ENCODE data around the gene STIM1.
"Not testable (repeated sequence)": the region's sequence is repeated elsewhere in the genome, so short reads cannot be mapped to it uniquely, and the experiment has no call there.

The STIM1 gene

DNA sequence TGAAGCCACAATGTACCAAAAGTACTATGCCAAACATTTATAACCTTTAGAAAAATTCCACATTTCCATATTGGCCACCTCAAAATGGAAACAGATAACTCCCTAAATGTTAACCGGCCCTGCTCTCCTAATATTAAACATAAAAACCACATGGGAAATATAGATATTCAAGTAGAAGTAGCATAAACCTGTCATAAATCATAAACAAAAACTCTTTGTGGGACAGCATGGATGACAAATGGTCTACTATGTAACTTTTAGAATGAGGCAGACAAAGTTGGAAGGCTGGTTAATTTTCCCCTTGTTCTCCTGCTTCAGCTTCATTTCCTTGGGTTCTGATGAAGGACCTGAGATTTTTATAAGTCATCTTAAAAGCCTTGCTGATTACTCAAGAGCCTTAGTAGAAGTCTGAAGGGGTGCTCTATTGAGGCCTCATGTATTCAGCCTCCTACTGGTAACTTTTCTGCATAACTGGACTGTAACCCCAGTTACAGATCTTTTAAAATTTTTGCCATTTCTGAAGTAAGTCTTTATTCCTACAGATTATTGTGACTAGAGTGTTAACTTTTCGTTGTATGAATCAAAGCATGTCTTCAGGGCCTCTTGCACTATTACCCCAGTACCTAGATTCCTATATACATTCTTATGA is 116.4 kb downstream of the STIM1 start:
- DNase-seq (ENCODE audit: low read depth in 1 of 2, low spot score in 1 of 2), result no peak

DNA sequence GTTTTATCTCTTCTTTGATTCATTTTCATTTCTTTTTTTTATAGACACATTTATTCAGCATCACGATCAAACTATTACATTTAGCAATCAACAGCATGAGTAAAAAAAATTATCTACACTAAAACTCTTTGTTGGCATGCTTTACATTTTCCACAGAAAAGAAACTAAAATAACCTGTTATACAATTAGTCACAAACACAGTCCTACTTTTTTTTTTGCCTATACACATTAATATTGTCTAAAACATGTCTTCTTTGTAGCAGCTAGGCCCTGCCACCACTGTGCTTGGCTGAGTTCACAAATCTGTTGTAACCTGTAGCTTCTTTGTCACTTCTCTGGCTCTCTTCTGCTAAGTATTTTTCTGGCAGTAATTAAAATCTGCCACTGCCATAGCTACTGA is 117.0 kb downstream of the STIM1 start:
- DNase-seq (ENCODE audit: low read depth in 1 of 2, low spot score in 1 of 2), result no peak

- no peak for DNase-seq (ENCODE audit: low read depth in 1 of 2, low spot score in 1 of 2)
Observed at GRCh38 chr11:3977078-3977477, 121.6 kb downstream of the STIM1 start.

DNA sequence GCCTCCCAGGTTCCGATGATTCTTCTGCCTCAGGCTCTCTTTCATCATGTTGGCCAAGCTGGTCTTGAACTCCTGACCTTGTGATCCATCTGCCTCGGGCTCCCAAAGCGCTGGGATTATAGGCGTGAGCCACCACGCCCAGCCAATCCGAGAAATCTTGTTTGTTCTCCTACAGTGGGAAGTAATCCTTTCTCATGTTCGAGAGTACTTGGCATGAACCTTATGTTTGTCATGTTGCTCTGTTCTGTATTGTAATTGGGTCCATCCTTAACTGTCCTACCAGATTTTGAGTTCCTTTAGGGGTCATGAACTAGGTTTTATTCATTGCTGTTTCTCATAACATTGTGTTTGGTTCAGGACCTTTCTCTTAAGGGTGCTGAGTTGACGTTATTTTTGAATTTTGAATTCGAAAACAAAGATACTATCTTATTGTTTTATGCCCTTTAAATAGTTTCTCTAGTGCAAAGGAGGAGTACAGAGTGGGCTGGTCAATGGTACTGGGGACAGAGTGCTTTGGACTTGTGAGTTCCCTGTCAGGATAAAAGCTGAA is 125.7 kb downstream of the STIM1 start:
- DNase-seq (ENCODE audit: low read depth in 1 of 2, low spot score in 1 of 2), result no peak

DNA sequence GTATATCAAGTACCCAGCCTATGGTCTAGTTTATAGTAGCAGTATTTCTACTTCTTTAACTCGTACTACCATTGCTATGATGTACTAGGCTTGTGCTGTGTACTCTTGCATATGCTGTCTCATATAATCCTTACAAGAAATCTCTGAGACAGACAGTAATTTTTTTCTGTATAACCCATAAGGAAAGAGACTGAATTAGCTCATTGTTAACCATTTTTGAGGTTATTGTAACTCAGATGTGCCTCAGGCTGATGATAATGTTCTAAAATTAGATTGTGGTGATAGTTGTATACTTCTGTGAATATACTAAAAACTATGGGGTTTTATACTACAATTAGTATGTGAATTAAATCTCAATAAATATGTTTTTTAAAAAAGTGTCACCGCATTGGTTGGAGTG is 127.0 kb downstream of the STIM1 start:
- DNase-seq (ENCODE audit: low read depth in 1 of 2, low spot score in 1 of 2), result no peak

GRCh38 chr11:3983101-3983500 is 127.6 kb downstream of the STIM1 start:
- DNase-seq (ENCODE audit: low read depth in 1 of 2, low spot score in 1 of 2), result no peak

DNA sequence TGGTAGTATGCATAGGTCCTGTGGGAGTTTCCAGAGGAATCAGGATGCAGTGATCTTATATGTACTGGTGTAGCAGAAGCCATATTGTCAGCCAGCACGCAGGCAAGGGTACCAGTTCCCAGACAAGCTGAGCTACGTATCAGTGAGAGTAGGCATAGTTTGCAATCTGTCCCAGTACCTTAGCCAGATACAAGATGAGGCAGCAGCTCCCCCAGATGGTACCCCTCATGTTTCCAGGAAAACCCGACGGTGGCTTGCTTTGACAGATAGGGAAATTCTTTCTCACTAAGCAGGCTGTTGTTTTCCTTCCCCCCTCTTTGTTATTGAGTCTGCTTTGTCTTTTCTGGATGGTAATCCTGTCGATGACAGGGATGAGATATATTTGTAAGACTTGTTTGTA is 129.4 kb downstream of the STIM1 start:
- peak in 1 of 2 donors; percentile 11 for DNase-seq (ENCODE audit: low read depth in 1 of 2, low spot score in 1 of 2)

- no peak for DNase-seq (ENCODE audit: low read depth in 1 of 2, low spot score in 1 of 2)
Observed at GRCh38 chr11:3985631-3986030, 130.2 kb downstream of the STIM1 start.

DNA sequence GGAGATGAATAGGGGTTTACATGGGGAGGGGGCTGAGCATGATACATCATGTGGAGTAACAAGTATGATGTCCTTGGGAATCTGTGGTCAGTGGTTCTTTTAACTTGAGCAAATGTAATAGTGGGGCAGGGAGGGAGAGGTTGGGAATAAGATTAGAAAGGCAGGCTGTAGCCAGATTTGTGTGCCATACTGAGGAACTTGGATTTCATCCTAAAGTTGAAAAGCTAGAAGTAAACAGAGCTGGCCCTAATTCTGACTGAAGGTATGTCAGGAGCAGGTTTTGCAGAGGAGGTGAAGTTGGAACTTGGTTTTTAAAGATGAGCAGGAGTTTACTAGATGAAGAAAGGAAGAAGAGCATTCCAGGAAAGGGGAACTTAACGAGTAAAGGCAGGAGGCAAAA is 130.8 kb downstream of the STIM1 start:
- DNase-seq (ENCODE audit: low read depth in 1 of 2, low spot score in 1 of 2), result no peak

DNA sequence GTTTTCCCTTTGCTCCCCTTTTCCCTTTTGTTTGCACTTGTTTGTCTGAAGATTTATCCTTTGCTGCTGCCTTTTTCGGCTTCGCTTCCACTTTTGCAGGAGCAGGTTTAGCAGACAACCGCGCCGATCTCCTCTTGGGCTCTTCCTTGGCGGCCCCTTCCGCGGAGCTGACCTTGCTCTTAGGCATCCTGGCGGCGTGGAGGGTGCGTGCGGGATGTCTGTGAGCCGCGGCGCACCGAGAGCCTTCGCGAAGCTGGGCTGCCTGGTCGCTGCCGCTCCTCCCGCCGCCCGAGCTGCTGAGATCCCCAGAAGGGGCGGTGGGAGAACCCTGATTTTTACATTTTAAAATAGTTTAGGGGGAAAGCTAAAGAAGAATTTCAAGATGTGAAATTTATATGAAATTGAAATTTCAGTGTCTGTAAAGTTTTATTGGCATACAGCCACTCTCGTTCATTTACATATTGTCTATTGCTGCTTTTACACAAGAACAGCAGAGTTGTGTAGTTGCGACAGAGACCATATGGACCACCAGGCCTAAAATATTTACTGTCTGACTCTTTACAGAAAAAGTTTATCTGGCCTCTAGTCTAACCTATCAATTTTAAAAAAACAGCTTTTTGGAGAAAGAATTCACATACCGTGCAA is 133.9 kb downstream of the STIM1 start:
- no peak for DNase-seq (ENCODE audit: low read depth in 1 of 2, low spot score in 1 of 2)

DNA sequence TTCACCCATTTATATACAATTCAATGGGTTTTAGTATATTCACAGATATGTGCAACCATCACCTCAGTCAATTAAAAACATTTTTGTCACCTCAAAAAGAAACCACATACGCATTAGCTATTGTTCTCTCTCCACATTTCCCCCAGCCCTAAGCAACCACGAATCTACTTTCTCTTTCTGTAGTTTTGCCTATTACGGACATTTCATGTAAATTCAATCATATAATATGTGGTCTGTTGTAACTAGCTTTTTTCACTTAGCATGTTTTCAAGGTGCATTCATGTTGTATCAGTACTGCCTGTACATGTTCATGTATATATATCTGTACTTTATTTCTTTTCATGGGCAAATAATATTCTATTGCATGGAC is 134.4 kb downstream of the STIM1 start:
- DNase-seq (ENCODE audit: low read depth in 1 of 2, low spot score in 1 of 2), result no peak

DNA sequence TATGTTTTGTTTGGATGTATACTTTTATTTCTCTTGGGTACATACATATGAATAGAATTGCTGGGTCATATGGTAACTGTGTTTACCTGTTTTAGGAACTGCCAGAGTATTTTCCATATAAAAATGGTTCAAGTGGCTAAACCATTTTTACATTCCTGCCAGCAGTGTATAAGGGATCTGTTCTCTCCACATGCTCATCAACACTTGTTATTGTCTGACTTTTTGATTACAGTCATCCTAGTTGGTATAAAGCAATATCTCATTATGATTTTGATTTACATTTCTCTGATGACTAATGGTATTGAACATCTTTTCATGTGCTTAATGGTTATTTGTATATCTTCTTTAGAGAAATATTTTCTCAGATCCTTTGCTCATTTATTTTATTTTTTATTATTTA is 134.9 kb downstream of the STIM1 start:
- DNase-seq (ENCODE audit: low read depth in 1 of 2, low spot score in 1 of 2), result no peak

- DNase-seq (ENCODE audit: low read depth in 1 of 2, low spot score in 1 of 2), result no peak
Observed at GRCh38 chr11:3992964-3993363, 137.5 kb downstream of the STIM1 start.

- DNase-seq (ENCODE audit: low read depth in 1 of 2, low spot score in 1 of 2), result no peak
Observed at GRCh38 chr11:3994030-3994640, 138.7 kb downstream of the STIM1 start.

DNA sequence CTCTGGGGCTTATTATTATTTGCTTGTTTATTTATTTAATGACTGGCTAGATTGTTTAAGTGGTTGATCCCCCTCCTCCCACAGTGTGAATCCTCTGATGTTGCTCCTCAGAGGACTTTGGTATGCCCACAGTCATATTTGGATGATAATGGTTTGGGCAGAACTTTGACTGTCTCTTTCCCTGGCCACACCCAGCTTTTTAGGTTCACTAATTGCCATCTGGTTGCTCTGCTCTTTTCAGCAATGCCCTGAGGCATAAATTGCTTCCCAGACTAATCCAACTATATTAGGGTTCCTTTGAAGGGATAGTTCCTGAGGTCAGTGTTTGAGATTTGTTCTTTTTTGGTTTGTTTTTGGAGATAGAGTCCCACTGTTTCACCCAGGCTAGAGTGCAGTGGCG is 139.8 kb downstream of the STIM1 start:
- DNase-seq (ENCODE audit: low read depth in 1 of 2, low spot score in 1 of 2), result no peak

DNA sequence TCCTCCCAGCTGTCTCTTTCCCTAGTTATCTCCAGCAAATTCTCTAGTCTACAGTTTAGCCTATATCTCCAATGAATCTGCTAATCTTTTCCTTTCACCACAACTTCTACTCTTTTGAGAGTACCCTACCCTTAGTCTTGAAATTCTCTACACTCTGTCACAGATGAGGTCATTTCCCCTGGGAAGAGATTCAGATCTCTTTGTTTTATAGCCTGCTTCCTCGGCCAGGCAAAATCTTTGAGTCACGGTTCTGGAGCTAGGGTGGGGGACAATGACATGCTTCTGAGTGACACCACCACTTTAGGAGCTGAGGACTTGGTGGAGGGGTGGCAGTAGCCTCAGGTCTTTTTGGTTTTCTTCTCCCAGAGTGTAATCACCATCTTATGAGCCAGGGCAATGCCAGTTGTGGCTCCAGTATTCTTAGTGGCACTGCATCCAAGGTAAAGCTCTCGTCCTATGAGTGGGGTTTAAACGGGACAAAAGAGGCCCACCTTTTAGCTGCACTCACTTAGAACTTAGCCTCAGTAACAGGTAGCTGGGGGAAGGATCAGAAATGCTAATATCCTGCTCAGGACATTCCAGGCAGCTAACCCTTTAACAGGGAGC is 140.6 kb downstream of the STIM1 start:
- no peak for DNase-seq (ENCODE audit: low read depth in 1 of 2, low spot score in 1 of 2)

DNA sequence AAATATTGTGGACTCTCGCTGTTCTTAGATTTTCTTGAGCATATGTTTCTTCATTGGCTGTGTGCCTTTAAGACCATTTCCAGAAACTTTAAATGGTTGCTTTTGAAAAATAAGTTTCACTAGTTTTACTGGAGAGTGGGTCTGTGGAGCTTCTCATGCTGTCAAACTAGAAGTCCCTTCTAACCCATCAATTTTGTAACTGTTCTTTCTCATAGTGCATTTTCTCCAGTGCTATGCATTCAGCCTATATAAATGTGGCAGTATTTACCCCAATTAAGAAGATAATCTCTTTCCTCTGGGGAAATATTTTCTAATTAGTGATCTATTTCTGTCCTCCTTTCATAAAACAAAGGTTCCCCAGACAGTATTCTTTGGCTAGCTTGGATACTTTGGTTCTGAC is 141.2 kb downstream of the STIM1 start:
- no peak for DNase-seq (ENCODE audit: low read depth in 1 of 2, low spot score in 1 of 2)

DNA sequence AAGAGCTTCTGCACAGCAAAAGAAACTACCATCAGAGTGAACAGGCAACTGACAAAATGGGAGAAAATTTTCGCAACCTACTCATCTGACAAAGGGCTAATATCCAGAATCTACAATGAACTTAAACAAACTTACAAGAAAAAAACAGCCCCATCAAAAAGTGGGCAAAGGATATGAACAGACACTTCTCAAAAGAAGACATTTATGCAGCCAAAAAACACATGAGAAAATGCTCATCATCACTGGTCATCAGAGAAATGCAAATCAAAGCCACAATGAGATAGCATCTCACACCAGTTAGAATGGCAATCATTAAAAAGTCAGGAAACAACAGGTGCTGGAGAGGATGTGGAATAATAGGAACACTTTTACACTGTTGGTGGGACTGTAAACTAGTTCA is 149.3 kb downstream of the STIM1 start:
- DNase-seq (ENCODE audit: low read depth in 1 of 2, low spot score in 1 of 2), result not testable (repeated sequence)

- DNase-seq (ENCODE audit: low read depth in 1 of 2, low spot score in 1 of 2), result no peak
Observed at GRCh38 chr11:4006946-4007680, 151.6 kb downstream of the STIM1 start.

- no peak for DNase-seq (ENCODE audit: low read depth in 1 of 2, low spot score in 1 of 2)
Observed at GRCh38 chr11:4008116-4008515, 152.7 kb downstream of the STIM1 start.

DNA sequence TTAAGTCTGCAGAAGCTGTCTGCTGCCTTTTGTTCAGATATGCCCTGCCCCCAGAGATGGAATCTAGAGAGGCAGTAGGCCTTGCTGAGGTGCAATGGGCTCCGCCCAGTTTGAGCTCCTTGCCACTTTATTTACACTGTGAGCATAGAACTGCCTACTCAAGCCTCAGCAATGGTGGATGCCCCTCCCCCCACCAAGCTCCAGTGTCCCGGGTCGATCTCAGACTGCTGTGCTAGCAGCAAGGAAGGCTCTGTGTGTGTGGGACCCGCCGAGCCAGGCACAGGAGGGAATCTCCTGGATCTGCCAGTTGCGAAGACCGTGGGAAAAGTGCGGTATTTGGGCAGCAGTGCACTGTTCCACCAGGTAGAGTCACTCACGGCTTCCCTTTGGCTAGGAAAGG is 161.1 kb downstream of the STIM1 start:
- DNase-seq (ENCODE audit: low read depth in 1 of 2, low spot score in 1 of 2), result not testable (repeated sequence)
